ENCODE results near the gene UBA3.

The UBA3 gene

GRCh38 chr3:69080233-69080920, at the start of gene UBA3:
Gene UBA3, minus strand, starts transcription at chr3:69080365. Its CDS starts 12 bp downstream, at chr3:69080353.
- peak; percentile 85 to 91 (median 87) for DNase-seq

GRCh38 chr3:69129531-69129930, 49.4 kb upstream of the UBA3 start:
- no peak for DNase-seq

GRCh38 chr3:69128509-69128908, 48.3 kb upstream of the UBA3 start:
- no peak for DNase-seq

- no peak for DNase-seq
These were observed 46.8 kb upstream of the UBA3 start for GRCh38 chr3:69126999-69127398.

GRCh38 chr3:69126216-69126615, 46.1 kb upstream of the UBA3 start:
- no peak for DNase-seq

- DNase-seq, result no peak
These were observed 42.2 kb upstream of the UBA3 start, which contains the start of gene LMOD3 for GRCh38 chr3:69122403-69122802. Gene LMOD3, minus strand, starts transcription at chr3:69122595. Its CDS starts 209 bp downstream, at chr3:69122386.

GRCh38 chr3:69121950-69122349, 41.8 kb upstream of the UBA3 start:
- no peak for DNase-seq

GRCh38 chr3:69121513-69121912, 41.3 kb upstream of the UBA3 start:
- DNase-seq, result no peak

- peak; percentile 43 to 73 (median 61) for DNase-seq
These were observed 40.8 kb upstream of the UBA3 start for GRCh38 chr3:69120879-69121464.

GRCh38 chr3:69119681-69120080, 39.5 kb upstream of the UBA3 start:
- DNase-seq, result no peak

- DNase-seq, result no peak
These were observed 39.0 kb upstream of the UBA3 start for GRCh38 chr3:69119138-69119537.

- DNase-seq, result no peak
These were observed 38.4 kb upstream of the UBA3 start for GRCh38 chr3:69118555-69118954.

GRCh38 chr3:69116897-69117296, 36.7 kb upstream of the UBA3 start:
- DNase-seq, result no peak

GRCh38 chr3:69116162-69116561, 36.0 kb upstream of the UBA3 start:
- no peak for DNase-seq

GRCh38 chr3:69115731-69116130, 35.6 kb upstream of the UBA3 start:
- no peak for DNase-seq

- DNase-seq, result no peak
These were observed 33.4 kb upstream of the UBA3 start for GRCh38 chr3:69113536-69113935.

- DNase-seq, result no peak
These were observed 30.9 kb upstream of the UBA3 start for GRCh38 chr3:69110941-69111546.

GRCh38 chr3:69108811-69109210, 28.6 kb upstream of the UBA3 start:
- DNase-seq, result no peak

GRCh38 chr3:69107841-69108240, 27.7 kb upstream of the UBA3 start:
- no peak for DNase-seq

GRCh38 chr3:69105320-69105719, 25.2 kb upstream of the UBA3 start:
- no peak for DNase-seq

- DNase-seq, result no peak
These were observed 24.4 kb upstream of the UBA3 start for GRCh38 chr3:69104586-69104985.

GRCh38 chr3:69103123-69103522, 23.0 kb upstream of the UBA3 start:
- DNase-seq, result no peak

- no peak for DNase-seq
These were observed 22.2 kb upstream of the UBA3 start for GRCh38 chr3:69102384-69102783.

GRCh38 chr3:69099576-69099975, 19.4 kb upstream of the UBA3 start:
- DNase-seq, result no peak

Data from activated CD4-positive, CD25-positive, alpha-beta regulatory T cell (primary cell).